ENCODE measurements around the gene CTDNEP1.
"Not testable (repeated sequence)": the region's sequence is repeated elsewhere in the genome, so short reads cannot be mapped to it uniquely, and the experiment has no call there.

The CTDNEP1 gene

GRCh38 chr17:7248796-7249195 lies 2.7 kb downstream of the CTDNEP1 start:
- no peak for TF ChIP-seq CTCF (IDR thresholded peaks at IDR 0.05; ENCODE audit: insufficient read depth, low read length, poor library complexity, severe bottlenecking)
- no peak for DNase-seq (ENCODE audit: extremely low read depth, insufficient read length)
- H3K36me3 ChIP-seq (ENCODE audit: control insufficient read depth, insufficient read depth, low read length): peaks cover 5% of the 10 kb centered on the region; the same call in 1 of the 2 replicates
- peak overlapping the region; percentile 92 for H3K4me3 ChIP-seq (replicated peaks; ENCODE audit: low read depth, low read length)
- H3K27me3 ChIP-seq (replicated peaks; ENCODE audit: control insufficient read depth, insufficient read depth, low read length): no peaks in the 10 kb centered on the region

GRCh38 chr17:7246779-7247178 lies 4.8 kb downstream of the CTDNEP1 start:
- Histone ChIP-seq H3K36me3 (ENCODE audit: control insufficient read depth, insufficient read depth, low read length) (peaks cover 7% of the 10 kb centered on the region), H3K27me3 (replicated peaks; ENCODE audit: control insufficient read depth, insufficient read depth, low read length) (no peaks in the 10 kb centered on the region), H3K4me3 (replicated peaks; ENCODE audit: low read depth, low read length) (no peak overlapping the region)
- no peak for DNase-seq (ENCODE audit: extremely low read depth, insufficient read length)
- TF ChIP-seq CTCF (IDR thresholded peaks at IDR 0.05; ENCODE audit: insufficient read depth, low read length, poor library complexity, severe bottlenecking): no peak

GRCh38 chr17:7243838-7244237 lies 7.7 kb downstream of the CTDNEP1 start:
- not testable (repeated sequence) for H3K36me3 ChIP-seq (ENCODE audit: control insufficient read depth, insufficient read depth, low read length); H3K4me3 ChIP-seq (replicated peaks; ENCODE audit: low read depth, low read length); H3K27me3 ChIP-seq (replicated peaks; ENCODE audit: control insufficient read depth, insufficient read depth, low read length); DNase-seq (ENCODE audit: extremely low read depth, insufficient read length)

GRCh38 chr17:7243453-7243729 lies 8.1 kb downstream of the CTDNEP1 start:
- Histone ChIP-seq H3K27me3 (replicated peaks; ENCODE audit: control insufficient read depth, insufficient read depth, low read length) (no peaks in the 10 kb centered on the region), H3K36me3 (ENCODE audit: control insufficient read depth, insufficient read depth, low read length) (peaks cover 9% of the 10 kb centered on the region), H3K4me3 (replicated peaks; ENCODE audit: low read depth, low read length) (peak overlapping the region; percentile 97)
- TF ChIP-seq CTCF (IDR thresholded peaks at IDR 0.05; ENCODE audit: insufficient read depth, low read length, poor library complexity, severe bottlenecking): no peak
- DNase-seq (ENCODE audit: extremely low read depth, insufficient read length): no peak

GRCh38 chr17:7242717-7243452 lies 8.6 kb downstream of the CTDNEP1 start:
- peak; percentile 92 for DNase-seq (ENCODE audit: extremely low read depth, insufficient read length)
- peaks cover 9% of the 10 kb centered on the region for H3K36me3 ChIP-seq (ENCODE audit: control insufficient read depth, insufficient read depth, low read length)
- TF ChIP-seq CTCF (IDR thresholded peaks at IDR 0.05; ENCODE audit: insufficient read depth, low read length, poor library complexity, severe bottlenecking): no peak
- H3K4me3 ChIP-seq (replicated peaks; ENCODE audit: low read depth, low read length): peak overlapping the region; percentile 97
- no peaks in the 10 kb centered on the region for H3K27me3 ChIP-seq (replicated peaks; ENCODE audit: control insufficient read depth, insufficient read depth, low read length)

- Histone ChIP-seq H3K27me3 (replicated peaks; ENCODE audit: control insufficient read depth, insufficient read depth, low read length) (no peaks in the 10 kb centered on the region), H3K36me3 (ENCODE audit: control insufficient read depth, insufficient read depth, low read length) (peaks cover 9% of the 10 kb centered on the region), H3K4me3 (replicated peaks; ENCODE audit: low read depth, low read length) (peak within 1 kb of the TSS; percentile 97)
- TF ChIP-seq CTCF (IDR thresholded peaks at IDR 0.05; ENCODE audit: insufficient read depth, low read length, poor library complexity, severe bottlenecking): no peak
- peak; percentile 88 for DNase-seq (ENCODE audit: extremely low read depth, insufficient read length)
Observed at GRCh38 chr17:7241783-7242716, 9.5 kb downstream of the CTDNEP1 start, which contains the start of gene GABARAP. TSS of gene GABARAP (minus strand) at chr17:7242449. CDS start at chr17:7242330, 119 bp downstream.

Data from GM06990 (cell line).